ENCODE measurements around the gene SYNGR3.
"Not testable (repeated sequence)": the region's sequence is repeated elsewhere in the genome, so short reads cannot be mapped to it uniquely, and the experiment has no call there.

SYNGR3 gene

DNA sequence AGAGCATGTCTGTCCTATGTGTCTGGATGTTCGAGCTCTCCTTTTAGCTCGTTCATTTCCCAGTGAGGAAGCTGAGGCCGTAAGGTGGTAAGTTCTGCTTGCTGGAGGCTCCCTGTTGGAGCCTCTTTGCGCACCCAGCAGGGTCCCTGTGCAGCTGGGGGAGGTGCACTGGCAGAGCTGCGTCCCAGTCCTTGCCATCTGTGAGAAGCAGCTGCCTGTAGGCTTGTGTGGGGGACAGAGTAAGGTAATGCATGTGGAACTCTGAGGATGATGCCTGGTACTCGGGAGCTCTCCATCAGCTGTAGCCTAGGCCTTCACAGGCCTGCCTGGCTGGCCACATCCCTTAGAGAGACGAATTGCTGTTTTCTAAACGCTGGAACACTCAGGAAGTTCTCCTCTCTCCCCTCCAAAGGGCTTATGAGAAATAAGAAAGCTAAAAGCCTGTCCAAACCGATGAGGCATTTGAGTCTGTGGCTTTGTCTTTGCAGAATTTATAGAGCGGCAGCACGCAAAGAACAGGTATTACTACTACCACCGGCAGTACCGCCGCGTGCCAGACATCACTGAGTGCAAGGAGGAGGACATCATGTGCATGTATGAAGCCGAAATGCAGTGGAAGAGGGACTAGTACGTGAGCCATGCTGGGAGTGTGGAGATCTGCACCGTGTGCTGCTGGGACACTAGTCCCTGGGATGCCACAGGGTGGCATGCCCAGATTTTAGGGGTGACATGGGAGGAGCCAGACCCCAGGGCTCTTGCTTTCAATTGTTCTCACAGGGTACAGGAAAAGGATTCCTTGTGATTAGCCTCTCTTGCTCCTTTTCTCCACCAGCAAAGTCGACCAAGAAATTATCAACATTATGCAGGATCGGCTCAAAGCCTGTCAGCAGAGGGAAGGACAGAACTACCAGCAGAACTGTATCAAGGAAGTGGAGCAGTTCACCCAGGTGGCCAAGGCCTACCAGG lies 28.8 kb upstream of the SYNGR3 start:
- peak; percentile 51 for DNase-seq

- DNase-seq = no peak
Observed at GRCh38 chr16:1961651-1962067, 28.1 kb upstream of the SYNGR3 start.

DNA sequence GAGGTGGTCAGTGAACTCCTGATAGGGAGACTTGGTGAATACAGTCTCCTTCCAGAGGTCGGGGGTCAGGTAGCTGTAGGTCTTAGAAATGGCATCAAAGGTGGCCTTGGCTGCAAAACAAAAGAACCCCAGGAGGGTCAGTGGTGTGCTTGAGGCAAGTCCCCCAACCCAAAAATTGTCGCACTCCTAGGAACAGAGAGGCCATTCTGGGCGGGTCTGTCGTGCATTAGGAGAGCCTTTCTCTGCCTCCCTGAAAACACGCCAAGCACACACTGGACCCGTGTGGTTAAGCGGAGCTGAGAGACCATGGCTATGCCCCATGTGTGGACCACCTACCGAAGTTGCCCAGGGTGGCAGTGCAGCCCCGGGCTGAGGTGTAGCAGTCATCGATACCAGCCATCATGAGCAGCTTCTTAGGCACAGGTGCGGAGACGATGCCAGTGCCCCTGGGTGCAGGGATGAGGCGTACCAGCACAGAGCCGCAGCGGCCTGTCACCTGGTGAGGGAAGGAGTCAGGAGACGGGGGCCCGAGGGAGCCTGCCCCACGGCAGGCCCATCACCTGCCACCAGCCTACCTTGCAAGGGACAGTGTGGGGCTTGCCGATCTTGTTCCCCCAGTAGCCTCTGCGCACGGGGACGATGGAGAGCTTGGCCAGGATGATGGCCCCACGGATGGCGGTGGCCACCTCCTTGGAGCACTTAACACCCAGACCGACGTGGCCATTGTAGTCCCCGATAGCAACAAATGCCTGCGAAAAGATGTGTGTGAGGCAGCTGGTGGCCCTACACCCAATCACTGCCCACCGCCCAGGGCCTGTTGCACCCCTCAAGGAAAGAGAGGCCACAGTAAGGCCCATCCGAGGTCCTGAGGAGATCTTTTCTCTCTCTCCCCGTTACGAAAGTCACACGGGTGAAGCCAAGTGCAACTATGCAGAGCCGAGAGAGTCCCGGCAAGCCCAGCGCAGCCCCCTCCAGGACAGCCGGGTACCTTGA lies 27.3 kb upstream of the SYNGR3 start:
- not testable (repeated sequence) for DNase-seq

DNA sequence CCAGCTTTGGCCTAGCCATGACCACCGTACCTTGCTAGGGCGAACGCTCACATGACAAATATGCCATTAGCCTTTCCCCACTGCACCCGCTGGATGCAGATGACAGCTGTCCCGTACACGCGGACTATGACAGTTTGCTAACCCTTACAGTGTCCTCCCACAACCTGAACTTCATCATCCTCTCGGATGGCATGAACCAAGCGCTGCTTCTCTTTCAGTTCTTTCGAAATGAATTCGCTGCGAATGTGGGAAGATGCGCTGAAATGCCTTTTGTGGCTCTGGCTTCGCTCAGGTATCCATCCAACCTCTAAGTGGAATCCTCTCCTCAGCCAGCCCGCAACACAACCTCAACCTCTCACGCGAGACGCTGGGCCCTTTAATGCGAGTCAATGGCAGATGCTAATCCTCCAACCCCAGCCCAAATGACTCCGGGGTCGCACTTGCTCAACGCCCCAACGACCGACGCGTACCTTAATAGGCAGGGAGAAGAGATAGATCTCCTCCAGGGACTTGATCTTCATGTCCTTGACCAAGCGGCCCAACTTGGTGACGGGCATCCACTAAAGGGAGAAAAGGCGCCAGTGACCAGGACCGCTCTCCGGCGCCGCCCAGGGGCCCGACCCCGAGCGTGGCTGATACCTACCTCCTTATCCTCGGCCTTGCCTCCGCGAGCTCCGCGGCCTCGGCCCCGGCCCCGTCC lies 25.8 kb upstream of the SYNGR3 start:
- DNase-seq = no peak

DNA sequence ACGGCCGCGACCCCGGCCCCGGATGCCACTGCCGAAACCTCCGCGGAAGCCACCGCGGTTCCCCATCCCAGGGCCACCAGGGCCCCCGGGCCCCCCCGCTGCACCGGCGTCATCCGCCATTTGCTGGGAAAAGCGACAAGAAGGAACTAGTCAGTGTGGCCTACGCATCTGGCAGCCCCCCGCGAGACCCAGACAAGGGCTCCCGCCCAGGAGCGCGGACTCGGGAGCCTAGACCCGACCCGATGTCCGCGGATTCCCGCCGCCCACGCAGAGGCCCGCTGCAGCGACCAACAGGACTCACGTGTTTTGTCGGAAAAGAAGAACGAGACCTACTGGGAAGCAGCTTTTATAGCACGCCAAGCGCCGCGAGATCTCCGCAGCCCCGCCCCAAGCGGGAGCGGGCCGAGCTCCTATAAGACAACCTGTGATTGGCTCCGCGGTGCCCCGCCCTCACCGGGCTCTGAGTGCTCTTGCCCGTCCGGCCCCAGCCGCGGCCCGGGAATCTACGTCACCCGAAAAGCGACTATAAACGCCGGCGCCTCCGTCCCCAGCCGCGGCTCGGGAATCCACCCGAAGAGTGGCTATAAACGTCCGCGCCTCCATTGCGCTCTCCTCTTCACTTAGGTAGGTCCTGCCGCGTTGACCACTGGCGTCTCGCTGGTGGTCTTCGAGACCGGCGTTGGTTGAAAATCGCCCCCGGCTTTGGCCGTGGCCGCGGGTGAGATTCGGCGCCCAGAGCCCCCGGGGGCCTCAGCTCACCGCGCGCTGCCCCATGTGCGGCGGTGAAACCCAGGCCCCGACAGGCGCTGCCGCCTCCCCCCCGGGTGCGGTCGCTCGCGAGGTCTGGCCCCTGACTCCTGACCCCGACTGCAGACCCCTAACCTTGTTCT lies 25.0 kb upstream of the SYNGR3 start, which contains the start of gene RPS2:
Gene RPS2 (minus strand): TSS at position 321 of the 890 bp plus-strand sequence. CDS start 201 bp downstream, at position 120.
- DNase-seq = peak; percentile 99

DNA sequence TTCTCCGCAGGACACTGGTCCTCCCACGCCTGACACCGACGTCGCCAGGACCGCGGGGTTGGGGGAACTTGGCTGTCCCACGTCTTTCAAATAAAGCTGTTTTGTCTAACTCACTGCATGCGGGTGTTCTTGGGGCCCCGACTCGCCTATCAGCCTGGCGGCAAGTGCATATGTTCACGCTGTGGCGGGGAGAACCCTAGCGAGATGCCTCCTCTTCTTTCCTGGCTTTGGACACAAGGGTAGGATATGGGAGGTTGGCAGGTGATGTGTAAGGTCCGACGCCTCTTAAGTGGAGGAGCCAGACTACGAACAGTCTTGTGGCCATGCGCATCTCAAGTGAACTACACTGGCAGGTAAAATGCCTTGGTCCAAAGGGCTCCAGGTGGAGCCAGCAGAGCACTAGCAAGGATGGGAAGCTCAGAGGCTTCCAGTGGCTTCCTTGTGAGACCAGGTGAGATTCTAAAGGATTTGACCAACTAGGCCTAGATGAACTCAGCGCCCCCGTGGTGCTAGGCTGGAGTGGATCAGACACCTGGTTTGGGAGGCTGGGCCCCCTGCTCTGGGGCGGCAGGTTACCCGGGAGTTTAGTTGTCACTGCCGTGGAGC lies 24.3 kb upstream of the SYNGR3 start:
- no peak for DNase-seq

DNA sequence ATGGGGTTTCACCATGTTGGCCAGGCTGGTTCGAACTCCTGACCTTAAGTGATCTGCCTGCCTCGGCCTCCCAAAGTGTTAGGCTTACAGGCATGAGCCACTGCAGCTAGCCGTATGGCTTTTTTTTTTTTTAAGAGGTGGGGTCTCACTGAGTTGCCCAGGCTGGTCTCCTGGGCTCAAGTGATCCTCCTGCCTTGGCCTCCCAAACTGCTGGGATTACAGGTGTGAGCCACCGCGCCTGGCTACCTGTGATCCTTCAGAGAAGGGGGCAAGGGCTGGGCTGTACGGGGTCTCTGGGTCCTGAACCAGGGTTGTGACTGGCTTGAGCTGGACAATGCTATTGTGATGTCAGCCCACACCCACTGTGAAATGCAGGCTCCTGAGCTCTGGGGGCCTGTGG lies 23.3 kb upstream of the SYNGR3 start, which contains the start of gene RNF151:
Gene RNF151 (plus strand): TSS at position 397 of the 400 bp plus-strand sequence. CDS start 26 bp downstream, outside the sequence.
- DNase-seq = no peak

GRCh38 chr16:1968146-1968953 lies 21.4 kb upstream of the SYNGR3 start:
- no peak for DNase-seq

DNA sequence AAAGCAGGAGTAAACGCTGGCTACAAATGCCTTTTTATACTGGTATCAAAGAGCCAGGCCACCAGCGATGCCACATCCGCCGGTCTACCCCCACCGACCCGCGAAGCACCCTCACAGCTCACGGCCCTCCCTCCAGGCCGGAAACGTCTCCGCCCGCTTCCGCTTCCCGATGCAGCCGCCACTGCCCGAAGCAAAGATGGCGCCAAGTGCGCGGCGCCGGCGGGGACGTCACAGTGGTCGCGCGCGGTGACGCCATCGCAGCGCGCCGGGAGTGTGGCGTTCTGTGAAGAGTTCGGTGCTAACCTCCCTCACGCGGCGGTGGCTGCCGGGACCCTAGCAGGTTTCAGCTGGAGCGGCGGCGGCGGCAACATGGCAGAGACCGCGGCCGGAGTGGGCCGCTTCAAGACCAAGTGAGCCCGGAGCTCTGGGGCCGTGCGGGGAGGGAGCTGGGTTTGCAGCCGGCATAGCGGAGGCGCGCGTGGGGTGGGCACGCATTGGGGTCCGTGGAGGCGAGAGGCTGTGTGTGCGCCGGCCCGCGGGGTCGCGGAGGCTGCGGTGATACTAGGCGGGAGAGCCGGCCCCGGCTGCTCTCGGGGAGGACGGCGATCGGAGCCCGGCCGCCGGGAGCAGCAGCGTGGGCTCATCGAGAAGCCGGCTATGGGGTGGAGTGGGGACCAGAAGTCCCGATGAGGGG lies 17.8 kb upstream of the SYNGR3 start, which contains the start of gene TBL3:
Gene TBL3 (plus strand): TSS at position 258 of the 694 bp plus-strand sequence. CDS start 112 bp downstream, at position 370.
- DNase-seq = peak; percentile 96

GRCh38 chr16:1972490-1972877 lies 17.3 kb upstream of the SYNGR3 start:
- DNase-seq = no peak

DNA sequence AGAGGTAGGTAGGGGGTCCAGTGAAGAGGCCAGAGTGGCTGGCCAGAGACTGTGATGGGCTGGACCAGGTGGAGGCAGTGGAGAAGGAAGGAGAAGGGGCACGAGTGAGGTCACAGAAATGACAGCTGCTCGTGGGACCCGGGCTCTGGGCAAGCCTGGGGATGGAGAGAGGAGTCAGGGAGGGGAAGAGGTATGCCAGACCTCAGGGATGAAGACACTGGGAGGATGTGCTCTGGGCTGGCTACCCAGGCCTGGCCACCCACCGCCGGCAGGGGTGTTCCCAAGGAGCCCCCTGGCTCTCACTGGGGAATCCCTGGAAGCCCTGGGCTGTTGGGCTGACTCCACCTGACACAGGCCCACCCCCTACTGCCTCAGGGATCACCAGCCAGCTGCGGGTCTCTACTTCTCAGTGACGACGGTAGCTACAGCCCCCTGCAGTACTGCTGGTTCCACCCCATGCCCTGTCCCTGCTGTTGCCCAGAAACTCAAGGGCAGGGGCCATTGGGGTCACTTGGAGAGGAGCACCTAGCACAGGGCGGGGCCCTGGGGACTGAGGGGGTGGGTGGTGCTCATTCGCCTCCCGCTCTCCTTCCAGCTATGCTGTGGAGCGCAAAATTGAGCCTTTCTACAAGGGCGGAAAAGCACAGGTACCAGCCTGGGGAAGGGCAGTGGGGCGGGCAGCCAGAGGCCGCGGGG lies 16.2 kb upstream of the SYNGR3 start:
- no peak for DNase-seq

DNA sequence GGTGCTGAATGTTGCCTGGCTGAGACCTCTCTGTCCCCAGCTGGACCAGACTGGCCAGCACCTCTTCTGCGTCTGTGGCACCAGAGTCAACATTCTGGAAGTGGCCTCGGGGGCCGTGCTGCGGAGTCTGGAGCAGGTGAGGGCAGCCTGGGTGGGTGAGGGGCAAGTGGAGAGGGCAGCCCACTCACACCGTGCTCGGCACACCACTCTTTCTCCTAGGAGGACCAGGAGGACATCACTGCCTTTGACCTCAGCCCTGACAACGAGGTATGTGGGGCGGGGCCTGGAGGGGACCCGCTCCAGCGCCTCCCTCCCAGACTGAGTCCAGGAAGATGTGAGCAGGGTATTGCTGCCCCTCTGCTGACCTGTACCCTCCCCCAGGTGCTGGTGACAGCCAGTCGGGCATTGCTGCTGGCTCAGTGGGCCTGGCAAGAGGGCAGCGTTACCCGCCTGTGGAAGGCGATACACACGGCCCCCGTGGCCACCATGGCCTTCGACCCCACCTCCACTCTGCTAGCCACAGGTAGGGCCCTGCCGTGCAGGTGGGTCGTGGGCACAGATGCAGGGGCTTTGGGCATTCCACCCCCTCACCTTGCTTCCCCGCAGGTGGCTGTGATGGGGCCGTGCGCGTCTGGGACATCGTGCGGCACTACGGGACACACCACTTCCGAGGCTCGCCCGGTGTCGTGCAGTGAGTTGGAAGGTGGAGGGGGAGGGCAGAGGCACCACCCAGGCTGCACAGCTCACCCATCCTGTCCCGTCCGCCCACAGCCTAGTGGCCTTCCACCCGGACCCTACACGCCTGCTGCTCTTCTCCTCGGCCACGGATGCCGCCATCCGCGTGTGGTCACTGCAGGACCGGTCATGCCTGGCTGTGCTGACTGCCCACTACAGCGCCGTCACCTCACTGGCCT lies 15.4 kb upstream of the SYNGR3 start:
- DNase-seq = no peak

DNA sequence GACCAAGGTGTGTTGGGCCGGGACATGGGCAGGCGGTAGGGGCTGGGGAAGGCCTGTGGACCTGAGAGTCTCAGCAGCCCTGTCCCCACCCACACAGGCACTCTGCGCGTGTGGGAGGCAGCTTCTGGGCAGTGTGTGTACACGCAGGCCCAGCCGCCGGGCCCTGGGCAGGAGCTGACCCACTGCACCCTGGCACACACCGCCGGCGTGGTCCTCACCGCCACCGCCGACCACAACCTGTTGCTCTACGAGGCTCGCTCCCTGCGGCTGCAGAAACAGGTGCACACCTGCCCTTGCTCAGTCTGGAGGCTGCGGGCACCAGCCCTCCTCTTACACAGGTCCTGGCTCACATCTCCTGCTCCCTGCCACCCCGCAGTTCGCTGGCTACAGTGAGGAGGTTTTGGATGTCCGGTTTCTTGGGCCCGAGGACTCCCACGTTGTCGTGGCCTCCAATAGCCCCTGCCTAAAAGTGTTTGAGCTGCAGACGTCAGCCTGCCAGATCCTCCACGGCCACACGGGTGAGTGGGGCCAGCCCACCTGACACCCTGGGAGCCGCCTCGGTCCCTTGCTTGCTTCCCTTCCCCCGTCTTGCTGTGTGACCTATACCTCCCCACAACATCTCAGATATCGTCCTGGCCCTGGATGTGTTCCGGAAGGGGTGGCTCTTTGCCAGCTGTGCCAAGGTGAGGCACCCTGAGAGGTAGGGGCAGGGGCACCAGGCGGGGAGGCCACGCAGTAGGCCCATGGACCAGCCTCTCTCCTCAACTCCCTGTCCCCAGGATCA lies 14.1 kb upstream of the SYNGR3 start:
- no peak for DNase-seq

DNA sequence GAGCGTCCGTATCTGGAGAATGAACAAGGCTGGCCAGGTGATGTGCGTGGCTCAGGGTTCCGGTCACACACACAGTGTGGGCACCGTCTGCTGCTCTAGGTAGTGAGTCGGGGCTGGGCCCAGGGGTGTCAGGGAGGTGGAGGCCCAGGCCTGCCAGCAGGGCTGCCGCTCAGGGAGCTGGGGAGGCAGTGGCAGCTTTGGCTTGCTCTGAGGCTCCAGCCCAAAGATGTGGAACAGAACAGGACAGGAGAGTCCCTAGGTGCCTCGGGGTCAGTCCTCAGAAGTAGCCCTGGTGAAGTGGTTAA lies 13.6 kb upstream of the SYNGR3 start:
- no peak for DNase-seq

DNA sequence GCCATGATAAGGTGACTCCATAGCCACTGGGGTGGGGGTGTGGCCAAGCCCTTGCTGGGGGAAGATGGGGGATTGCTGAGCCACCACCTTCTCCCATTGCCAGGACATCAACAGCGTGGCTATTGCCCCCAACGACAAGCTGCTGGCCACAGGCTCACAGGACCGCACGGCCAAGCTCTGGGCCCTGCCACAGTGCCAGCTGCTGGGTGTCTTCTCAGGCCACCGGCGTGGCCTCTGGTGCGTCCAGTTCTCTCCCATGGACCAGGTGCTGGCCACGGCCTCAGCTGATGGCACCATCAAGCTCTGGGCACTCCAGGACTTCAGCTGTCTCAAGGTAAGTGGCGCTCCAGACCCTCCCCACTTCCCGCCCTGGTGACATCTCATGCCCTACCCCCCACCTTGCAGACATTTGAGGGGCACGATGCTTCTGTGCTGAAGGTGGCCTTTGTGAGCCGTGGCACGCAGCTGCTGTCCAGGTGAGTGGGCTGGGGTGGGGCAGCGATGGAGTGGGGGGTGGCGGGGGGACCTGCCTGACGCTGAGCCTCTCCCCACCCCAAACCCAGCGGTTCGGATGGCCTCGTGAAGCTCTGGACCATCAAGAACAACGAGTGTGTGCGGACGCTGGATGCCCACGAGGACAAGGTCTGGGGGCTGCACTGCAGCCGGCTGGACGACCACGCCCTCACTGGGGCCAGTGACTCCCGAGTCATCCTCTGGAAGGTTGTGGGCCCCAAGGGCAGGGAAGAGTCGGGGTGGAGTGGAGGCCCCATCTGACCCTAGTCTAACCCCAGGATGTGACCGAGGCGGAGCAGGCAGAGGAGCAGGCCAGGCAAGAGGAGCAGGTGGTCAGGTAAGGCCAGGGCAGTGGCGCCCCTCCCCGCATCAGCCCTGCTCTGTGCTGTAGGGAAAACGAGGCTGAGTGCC lies 12.6 kb upstream of the SYNGR3 start:
- no peak for DNase-seq

DNA sequence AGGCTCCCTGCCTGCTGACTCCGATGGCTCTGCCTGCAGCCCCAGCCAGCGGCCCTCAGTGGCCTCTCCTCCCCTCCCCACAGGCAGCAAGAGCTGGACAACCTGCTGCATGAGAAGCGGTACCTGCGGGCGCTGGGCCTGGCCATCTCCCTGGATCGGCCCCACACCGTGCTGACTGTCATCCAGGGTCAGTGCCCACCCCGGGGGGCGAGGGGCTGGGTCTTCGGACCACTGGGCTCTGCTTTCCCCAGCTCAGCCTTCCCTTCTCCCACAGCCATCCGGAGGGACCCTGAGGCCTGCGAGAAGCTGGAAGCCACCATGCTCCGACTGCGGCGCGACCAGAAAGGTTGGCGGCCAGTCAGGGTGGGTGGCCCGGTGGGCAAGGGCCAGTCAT lies 11.9 kb upstream of the SYNGR3 start:
- DNase-seq = no peak
